ENCODE results near the gene ABHD12.

ABHD12 gene

DNA sequence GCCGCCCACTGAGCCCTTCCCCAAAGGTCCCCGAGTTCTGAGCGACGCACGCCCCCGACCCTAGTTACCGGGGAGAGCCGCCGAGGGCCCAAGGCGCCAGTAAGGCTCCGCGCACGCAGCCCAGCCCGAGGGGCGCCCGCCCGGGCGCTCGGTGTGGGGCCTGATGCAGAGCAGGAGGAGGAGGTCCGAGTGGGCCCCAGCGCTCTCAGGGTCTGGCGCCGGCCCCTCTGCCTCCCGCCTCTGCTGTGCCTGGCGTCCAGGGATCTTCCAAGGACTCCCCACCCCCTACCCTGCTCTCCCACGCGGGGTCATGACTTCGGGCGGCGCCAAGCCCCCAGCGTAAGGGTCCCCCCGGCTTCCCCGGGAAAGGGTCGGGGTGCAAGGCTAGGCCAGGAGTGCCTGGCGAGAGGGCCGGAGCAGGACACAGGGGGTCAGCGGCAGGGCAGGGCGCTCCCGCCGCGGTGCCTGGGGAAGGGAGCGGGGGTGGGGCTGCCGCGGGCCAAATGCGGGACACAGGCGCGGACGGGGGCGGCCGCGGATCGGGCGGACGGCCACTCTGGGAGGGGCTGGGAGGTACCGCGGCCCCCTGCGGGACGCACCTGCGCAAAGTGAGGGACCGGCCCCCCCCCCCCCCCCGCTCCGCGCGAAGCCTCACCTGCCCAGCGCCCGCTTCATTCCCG is 637 bp downstream of the ABHD12 start:
- in situ Hi-C loops (cut with HindIII; ENCODE audit: low pct_ligation_motif_present, low pct_unique_long_range_greater_than_20kb, low sequenced_read_pairs) = no loop called here
- DNase-seq = peak; percentile 10

DNA sequence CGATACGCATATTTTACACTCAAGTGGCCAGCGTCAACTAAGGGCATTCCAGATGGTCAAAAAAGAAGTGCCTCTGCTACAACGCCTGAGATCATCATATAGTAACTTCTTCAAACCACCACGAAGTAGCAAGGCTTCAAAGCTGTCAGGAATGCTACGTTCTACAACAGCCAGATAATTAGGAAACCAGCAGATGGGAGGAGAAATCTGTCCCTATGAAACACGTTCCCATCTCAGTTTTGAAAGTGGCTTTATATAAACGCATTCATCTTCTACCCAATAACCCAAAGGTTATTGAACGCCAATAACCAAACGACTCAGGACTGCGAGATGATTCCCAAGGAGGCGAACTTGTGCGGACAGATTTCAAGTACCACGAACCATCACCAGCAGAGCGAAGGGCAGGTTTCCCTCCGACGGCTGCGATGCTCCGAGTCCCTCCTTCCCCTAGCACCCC is 1.2 kb downstream of the ABHD12 start:
- peak; percentile 29 for DNase-seq
- in situ Hi-C loops (cut with HindIII; ENCODE audit: low pct_ligation_motif_present, low pct_unique_long_range_greater_than_20kb, low sequenced_read_pairs) = no loop called here

DNA sequence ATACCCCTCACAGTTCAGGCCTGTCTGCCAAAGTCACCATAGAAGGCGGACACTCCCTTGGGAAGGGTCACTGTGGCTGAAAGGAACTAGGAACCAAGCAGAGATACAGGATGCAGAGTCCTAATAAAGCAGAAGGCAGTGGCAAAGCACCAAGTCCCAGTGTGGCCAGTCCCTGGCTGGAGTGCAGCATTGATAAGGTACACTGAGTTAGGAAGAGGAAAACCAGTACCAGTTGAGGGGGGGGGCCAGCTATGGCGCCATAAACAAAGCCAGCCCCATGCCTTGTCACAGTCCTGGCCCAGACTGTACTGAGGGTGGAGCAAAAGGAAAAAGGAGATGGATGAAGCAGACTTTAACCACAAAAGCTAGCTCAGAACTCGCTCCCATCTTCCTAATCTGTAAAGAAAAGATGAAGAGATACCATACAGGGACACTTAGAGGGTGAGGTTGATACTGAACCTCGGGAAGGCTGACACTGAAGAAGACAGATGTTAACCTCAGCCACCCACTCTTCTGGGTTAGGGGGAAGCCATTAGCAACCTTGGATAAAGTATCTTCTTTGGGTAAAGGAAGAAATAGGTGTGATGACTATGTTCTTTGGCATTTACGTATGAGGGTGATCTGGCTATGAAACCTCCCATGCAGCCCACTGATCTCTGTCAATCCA is 7.8 kb downstream of the ABHD12 start:
- no peak for DNase-seq
- in situ Hi-C loops (cut with HindIII; ENCODE audit: low pct_ligation_motif_present, low pct_unique_long_range_greater_than_20kb, low sequenced_read_pairs) = no loop called here

DNA sequence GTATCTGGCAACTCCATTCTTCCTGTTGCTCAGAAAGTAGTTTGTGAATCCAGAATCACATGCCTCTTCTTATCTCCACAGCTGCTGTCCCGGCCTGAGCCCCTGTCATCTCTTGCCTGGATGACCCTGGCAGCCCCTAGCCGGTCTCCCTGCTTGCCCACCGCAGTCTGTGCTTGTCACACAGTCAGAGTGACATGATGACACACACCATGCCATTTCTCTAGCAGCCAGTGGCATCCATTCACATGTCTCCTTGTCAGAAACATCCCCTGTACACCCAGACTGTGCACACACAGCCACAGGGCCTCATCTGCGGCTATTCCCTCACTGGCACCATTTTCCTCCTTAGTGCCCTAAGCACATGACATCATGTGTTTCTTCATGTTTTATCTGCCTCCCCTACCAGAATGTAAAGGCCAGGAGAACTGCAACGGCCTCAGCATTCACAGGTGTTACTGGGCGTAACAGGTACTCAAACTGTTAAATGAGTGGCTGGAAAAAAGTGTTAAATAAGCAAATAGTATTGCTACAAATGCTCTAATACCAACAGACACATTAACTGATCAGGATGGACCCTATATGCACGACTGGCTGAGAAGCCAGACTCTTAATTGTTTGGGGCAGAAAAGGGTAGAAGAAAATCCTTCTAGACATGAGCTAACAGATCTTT is 9.6 kb downstream of the ABHD12 start:
- no peak for DNase-seq
- in situ Hi-C loops (cut with HindIII; ENCODE audit: low pct_ligation_motif_present, low pct_unique_long_range_greater_than_20kb, low sequenced_read_pairs) = no loop called here

DNA sequence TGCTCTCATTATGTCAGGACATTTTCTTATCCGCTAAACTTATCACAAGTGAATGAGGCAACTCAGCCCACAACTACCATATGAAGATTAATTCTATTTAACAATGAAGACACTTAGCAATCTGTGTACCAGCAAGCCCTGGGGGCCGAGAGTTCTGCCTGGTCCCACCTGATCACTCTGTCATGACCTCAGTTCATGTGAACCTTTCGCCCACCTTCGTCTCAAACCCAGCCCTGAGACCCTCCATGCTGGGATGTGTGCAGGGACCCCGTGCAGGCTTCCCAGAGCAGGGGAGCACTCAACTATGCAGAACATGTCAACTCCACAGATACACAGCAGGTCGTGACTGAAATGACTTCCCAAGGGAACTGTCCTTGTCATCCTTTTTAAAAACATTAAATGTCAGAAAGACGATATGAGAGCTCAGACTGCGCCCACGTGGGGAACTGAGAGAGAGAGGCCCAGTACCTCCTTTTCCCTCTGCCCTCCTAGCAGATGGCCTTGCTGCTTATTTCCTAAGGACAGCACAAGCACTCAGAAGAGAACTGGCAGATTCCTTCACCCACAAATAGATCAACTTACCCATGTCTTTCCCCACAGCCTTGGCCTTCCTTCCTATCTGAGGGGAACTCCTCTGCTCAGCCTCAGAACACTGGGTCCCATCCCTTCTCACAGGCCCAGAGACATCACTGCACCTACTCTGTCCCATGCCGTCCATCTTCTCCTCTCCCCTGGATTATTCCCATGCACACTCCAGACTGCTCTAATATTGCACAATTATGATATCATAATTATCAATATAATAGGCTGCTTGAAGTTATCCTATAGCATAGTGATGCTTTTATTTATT is 11.5 kb downstream of the ABHD12 start:
- DNase-seq = no peak
- in situ Hi-C loops (cut with HindIII; ENCODE audit: low pct_ligation_motif_present, low pct_unique_long_range_greater_than_20kb, low sequenced_read_pairs) = no loop called here

DNA sequence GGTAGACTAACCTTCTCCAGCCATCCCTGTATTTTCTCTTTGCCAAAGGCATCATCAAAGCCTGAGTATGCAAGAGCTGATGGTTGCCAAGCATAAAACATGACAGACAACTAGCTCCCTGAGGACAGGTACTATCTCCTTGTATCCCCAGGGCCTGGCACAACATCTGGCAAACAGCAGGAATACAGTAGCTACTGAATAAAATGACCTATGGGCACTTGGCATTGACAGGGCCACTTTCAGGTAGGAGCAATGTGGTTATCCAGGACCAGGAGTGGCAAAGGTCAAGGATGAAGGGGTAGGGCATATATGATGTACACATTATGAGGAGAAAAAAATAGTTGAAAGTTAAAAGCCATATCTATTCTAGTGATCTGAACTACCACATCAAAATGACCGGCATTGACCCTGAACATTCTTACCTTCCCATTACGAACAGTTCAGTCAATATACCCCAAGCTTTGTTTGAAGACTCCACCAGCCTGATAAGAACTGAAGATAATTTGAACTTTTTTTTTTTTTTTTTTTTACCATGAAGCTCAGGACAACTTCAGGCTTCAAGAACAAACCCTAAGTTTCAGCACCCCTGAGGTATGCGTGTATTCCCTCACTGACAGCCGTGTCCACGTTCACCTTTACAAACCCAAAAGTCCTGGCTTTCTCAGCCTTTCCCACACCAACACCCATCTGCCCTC is 12.3 kb downstream of the ABHD12 start:
- in situ Hi-C loops (cut with HindIII; ENCODE audit: low pct_ligation_motif_present, low pct_unique_long_range_greater_than_20kb, low sequenced_read_pairs) = no loop called here
- DNase-seq = no peak

DNA sequence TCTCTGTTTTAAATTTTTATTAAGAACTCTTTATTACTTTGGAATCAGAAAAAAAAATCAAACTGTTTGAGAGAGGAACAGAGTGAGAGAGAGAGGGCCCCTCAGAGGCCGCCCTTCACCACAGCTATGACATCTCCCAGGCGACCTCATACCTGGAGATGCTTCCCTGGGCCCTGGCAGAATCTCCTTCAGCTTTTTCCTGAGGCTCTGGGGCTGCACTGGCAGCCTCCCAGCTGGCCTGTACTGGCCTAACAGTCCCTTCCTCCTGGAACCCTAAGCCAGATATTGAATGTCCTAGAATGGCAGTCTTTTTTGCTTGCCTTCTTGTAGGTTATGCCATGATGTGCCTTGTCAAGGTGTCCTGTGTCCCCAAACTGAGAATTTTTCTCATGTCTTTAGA is 13.7 kb downstream of the ABHD12 start:
- DNase-seq = no peak
- in situ Hi-C loops (cut with HindIII; ENCODE audit: low pct_ligation_motif_present, low pct_unique_long_range_greater_than_20kb, low sequenced_read_pairs) = no loop called here

DNA sequence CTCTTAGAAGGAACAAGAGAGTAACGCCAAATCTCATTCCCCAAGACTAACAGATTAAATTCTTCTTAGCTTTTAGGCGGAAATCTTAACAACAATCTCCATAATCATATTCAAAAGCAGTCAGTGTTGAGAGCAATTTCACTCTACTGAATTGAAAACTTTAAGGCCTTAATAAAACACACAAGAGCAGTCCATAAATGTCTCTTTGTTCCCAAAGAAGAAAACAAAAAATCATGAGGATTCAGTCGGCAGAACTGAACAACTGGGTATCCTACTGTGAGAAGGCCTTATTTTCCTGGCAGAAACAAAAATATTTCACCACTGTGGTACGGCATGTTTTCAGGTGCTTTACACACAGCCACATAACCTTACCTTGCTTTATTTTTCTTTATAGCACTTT is 14.4 kb downstream of the ABHD12 start:
- in situ Hi-C loops (cut with HindIII; ENCODE audit: low pct_ligation_motif_present, low pct_unique_long_range_greater_than_20kb, low sequenced_read_pairs) = no loop called here
- DNase-seq = no peak

DNA sequence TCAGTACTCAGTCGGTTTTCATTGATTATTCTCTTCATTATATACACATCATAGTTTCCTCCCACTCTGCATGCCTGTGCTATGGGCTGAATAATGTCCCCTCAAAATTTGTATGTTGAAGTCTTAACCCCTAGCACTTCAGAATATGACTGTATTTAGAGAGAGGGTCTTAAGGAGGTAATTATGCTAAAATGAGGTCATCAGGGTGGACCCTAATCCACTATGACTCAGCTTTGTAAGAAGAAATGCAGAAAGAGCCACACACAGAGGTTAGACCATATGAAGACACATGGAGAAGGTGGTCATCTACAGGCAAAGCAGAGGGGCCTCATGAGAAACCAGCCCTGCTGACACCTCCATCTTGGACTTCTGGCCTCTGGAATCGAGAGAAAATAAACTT is 15.8 kb downstream of the ABHD12 start:
- in situ Hi-C loops (cut with HindIII; ENCODE audit: low pct_ligation_motif_present, low pct_unique_long_range_greater_than_20kb, low sequenced_read_pairs) = no loop called here

DNA sequence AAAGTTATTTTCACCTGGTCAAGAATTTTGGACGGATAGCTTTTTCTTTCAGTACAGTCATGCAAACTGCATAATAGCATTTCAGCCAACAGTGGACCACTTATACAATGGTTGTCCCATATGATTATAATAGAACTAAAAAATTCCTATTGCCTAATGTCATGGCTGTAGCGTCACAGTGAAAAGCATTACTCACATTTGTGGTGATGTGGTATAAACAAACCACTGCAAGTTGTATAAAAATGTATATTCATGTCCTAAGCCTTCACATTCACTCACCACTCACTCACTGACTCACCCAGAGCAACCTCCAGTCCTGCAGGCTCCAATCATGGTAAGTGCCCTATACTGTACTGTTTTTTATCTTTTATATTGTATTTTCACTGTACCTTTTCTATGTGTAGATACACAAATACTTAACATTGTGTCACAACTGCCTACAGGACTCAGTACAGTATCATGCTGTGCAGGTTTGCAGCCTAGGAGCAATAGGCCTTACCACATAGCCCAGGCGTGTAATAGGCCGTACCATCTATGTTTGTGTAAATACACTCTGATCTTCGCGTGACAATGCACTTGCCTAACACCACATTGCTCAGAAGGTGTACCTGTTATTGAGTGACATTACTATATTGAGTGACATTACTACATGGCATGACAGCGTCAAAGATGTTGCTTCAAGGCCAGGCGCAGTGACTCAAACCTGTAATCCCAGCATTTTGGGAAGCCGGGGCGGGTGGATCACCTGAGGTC is 17.9 kb downstream of the ABHD12 start:
- peak; percentile 12 for DNase-seq
- in situ Hi-C loops (cut with HindIII; ENCODE audit: low pct_ligation_motif_present, low pct_unique_long_range_greater_than_20kb, low sequenced_read_pairs) = no loop called here

More for the DNA sequence above, 15.8 kb downstream of the ABHD12 start:
- no peak for DNase-seq

DNA sequence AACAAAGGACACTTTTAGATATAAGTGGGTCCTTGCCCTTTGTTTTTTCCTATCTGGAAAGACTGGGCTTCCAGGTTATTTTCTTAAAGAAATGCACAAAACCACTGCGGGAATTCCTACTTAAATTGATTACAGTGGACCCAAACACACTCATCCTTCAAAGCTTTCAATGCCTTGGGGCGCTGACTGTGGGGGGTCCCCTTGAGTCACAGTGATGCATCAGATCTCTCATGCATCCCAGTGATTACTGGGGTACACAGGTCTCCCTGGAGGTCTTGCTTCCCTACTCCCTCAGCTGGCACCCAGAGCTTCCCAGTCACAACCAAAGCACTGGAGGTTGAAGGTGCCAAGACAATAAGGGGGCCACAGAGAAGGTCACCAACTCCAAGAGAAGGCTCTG is 20.7 kb downstream of the ABHD12 start:
- in situ Hi-C loops (cut with HindIII; ENCODE audit: low pct_ligation_motif_present, low pct_unique_long_range_greater_than_20kb, low sequenced_read_pairs) = no loop called here
- no peak for DNase-seq

DNA sequence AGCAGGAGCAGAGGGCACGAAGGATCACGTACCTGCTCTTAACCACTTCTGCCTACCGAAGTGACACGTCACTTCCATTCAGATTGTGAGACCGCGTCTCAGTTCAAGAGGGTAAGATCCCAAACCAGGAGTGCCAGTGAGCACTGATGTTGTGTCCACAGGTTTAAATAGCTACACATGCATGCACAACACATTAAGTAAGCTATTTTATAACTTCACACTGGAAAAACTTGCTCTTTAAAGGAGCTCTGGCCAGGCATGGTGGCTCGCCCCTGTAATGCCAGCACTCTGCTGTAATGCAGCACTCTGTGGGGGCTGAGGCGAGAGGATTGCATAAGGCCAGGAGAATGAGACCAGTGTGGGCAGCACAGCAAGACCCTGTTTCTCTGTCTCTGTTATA is 21.1 kb downstream of the ABHD12 start:
- no peak for DNase-seq
- in situ Hi-C loops (cut with HindIII; ENCODE audit: low pct_ligation_motif_present, low pct_unique_long_range_greater_than_20kb, low sequenced_read_pairs) = no loop called here

DNA sequence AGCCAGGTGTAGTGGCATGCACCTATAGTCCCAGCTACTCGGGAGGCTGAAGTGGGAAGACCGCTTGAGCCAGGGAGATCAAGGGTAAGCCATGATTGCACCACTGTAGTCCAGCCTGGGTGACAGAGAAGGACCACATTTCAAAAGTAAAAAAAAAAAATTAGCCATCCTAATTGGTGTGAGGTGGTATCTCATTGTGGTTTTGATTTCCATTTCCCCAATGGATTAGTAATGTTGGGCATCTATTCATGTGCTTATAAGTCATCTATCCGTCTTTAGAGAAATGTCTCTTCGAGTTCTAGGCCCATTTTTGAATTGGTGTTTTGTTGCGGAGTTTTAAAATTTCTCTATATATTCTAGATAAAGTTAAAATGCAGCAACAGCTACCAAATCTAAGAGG is 21.7 kb downstream of the ABHD12 start:
- no peak for DNase-seq
- in situ Hi-C loops (cut with HindIII; ENCODE audit: low pct_ligation_motif_present, low pct_unique_long_range_greater_than_20kb, low sequenced_read_pairs) = no loop called here

DNA sequence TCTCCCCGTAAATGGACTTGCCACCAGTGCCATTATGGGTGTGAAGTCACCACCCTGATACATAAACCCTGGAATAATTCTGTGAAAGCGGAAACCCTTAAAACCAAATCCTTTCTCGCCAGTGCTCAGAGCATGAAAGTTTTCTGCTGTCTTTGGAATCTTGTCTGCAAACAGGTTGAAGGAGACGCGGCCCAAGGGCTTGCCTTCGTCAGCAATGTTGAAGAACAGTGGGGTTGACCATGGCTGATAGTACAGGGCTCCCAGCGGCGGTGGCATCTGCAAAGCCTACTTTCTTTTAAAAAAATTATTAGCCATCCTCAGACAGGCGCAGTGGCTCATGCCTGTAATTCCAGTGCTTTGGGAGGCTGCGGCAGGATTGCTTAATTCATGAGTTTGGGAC is 22.1 kb downstream of the ABHD12 start:
- DNase-seq = no peak
- in situ Hi-C loops (cut with HindIII; ENCODE audit: low pct_ligation_motif_present, low pct_unique_long_range_greater_than_20kb, low sequenced_read_pairs) = no loop called here

DNA sequence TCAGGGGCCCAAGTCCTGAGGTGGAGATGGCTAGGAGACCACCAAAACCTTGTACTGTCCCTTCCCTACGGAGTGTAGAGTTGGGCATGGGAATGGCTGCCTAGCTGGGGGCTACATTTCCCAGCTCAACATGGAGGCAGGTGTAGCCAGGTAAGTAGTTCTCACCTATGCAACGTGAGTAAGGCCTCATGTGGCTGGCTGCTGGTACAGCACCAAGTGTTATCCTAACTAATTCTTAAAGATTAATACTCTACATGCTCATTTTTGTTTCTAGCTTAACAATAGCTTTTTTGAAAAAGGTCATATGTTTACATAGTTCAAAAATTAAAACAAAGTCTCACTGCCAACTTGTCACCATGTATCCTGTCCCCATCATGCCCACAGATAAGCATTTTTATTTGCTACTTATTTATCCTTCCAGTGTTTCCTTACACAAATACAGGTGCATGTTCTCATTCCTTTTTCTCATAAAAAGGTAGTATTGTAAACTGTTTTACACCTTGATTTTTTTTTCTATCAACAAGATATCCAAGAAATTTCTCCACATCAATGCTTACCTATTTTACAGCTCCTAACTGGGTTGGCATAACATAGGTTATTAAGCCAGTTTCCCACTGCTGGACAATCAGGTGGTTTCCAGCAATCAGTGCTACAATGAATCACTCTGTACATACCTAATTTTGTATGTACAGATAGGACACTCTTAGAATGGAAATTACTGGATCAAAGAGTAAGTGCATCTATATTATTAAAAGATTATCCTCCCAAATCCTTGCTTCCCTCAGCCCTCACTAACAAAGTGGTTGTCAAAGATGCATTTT is 25.5 kb downstream of the ABHD12 start:
- in situ Hi-C loops (cut with HindIII; ENCODE audit: low pct_ligation_motif_present, low pct_unique_long_range_greater_than_20kb, low sequenced_read_pairs) = no loop called here
- DNase-seq = no peak

DNA sequence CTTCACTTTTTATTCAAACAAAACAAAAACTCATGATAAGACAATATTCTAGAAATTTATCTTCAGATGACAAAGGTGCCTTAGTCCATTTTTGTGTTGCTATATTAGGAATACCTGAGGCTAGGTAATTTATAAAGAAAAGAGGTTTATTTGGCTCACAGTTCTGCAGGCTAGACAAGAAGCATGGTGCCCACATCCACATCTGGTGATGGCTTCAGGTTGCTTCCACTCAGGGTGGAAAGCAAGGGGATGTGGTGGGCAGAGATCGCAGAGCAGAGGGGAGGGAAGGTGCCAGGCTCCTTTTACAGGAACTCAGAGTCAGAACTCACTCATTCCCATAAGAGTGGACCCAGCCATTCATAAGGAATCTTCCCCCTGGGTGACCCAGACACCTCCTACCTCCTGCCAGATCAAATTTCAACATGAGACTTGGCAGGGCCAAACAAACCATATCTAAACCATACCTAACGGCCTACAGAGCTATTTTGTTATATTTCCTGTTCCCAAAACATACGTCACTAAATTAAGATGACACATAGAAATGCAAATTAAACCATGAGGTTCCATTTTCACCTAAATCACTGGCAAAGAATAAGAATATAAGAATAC is 26.4 kb downstream of the ABHD12 start:
- no peak for DNase-seq
- in situ Hi-C loops (cut with HindIII; ENCODE audit: low pct_ligation_motif_present, low pct_unique_long_range_greater_than_20kb, low sequenced_read_pairs) = no loop called here

DNA sequence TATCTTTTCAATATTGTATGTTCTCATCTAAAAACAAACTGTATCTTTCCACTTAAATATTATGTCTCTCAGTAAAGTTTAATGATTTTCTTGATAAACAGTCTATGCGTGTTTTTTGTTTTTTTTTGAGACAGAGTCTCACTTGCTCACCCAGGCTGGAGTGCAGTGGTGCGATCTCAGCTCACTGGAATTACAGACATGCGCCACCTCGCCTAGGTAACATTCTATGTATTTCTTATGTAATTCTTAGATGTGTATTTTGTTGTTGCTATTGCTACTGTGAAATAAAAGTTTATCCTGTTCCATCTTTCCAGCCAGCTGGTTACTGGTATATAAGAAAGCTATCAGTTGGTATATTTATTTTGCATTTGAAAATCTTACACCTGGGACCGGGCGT is 29.4 kb downstream of the ABHD12 start:
- in situ Hi-C loops (cut with HindIII; ENCODE audit: low pct_ligation_motif_present, low pct_unique_long_range_greater_than_20kb, low sequenced_read_pairs) = no loop called here
- DNase-seq = peak; percentile 34

Data from ACHN (cell line).